CD4-positive, alpha-beta T cell treated with Interferon gamma for 1 hour (primary cell): ENCODE results near the gene RBM28.
"Not testable (repeated sequence)": the region's sequence is repeated elsewhere in the genome, so short reads cannot be mapped to it uniquely, and the experiment has no call there.

Experiments used
- DNase-seq: peaks from one replicate; pipeline ENCODE4 v3.0.0-alpha.2; 2020

The RBM28 gene

GRCh38 chr7:128341733-128342132 lies 2.0 kb downstream of the RBM28 start:
- DNase-seq, result no peak

DNA sequence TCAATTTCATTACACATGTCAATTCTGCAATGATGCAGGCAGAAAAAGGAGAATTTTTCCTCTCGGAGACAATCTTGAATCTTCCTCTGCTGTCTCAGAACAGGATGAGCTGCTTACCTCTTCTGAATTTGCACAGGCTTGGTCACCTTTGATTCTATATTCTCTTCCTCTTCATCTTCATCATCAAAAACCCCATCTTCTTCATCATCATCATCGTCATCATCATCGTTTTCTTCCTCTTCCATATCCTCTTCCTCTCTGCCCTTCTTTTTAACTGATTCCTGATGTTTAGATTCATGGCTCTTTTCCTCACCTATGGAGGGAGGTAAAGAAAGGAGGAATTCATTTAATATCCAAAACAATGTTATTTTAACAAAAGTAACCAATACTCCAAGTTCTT lies 8.0 kb downstream of the RBM28 start:
- no peak for DNase-seq

GRCh38 chr7:128324368-128324680 lies 19.4 kb downstream of the RBM28 start:
- no peak for DNase-seq

- DNase-seq, result no peak
Observed at GRCh38 chr7:128323459-128324367, 20.0 kb downstream of the RBM28 start.

GRCh38 chr7:128323040-128323439 lies 20.7 kb downstream of the RBM28 start:
- DNase-seq, result no peak

DNA sequence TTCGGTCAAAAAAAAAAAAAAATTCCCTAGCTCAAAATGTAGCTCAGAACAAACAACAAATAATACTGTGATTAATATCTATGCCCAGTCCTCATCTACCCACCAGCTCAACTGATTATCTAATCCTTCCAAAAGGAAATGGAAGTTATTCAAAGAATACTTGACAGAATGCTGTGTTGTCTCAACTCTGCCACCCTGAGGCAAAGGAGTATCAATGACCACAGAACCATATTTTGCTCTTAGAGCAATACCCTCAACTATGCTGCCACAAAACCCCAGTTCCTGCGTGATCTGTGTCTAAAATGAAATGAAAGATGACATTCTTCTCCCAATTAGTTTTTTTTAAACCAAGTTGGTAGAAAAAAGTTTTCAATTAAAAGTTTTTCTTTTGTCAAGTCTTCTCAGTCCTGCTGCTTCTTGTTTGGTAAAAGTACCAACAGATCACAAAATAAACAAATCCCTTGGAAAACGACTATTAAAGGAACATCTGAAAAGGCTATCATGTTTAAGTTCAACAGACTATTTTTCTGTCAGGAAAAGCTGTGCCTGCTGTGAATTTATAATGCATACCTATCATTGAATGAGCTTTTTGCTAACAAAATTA lies 21.6 kb downstream of the RBM28 start:
- peak; percentile 13 for DNase-seq

DNA sequence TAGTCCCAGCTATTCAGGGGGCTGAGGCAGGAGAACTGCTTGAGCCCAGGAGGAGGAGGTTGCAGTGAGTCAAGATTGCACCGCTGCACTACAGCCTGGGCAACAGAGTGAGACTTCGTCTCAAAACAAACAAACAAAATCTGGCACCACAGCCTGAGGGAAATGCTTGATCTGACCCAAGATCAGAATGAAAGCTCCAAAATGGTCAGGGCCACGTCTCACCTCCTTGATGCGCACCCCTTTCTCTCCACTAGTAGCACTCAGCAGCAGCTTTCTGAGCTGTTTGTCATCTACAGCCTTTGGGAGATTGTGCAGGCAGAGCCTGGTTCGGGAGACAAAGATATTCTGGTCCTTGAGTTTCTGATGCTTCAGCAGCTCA lies 22.7 kb downstream of the RBM28 start:
- no peak for DNase-seq

GRCh38 chr7:128318691-128319090 lies 25.0 kb downstream of the RBM28 start:
- no peak for DNase-seq

- DNase-seq, result no peak
Observed at GRCh38 chr7:128311013-128311412, 32.7 kb downstream of the RBM28 start.

DNA sequence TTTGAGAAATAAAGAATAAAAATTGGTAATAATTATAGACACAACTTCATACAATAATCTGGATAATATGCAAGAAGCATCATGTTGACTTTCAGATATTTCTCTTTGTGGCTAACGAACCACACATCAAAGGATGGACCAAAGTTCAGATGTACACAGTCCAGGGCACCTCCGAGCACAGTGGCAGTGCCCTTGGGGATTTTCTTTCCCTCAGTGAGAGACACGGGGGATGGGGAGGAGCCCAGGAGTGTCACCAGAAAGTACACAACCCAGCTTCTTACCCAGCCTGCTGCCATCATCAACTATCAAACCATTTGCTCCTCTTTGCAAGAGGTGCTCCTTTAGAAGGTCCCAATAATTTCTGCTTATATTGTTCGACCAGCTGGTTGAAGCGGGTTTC lies 33.2 kb downstream of the RBM28 start:
- no peak for DNase-seq

GRCh38 chr7:128309976-128310375 lies 33.7 kb downstream of the RBM28 start:
- no peak for DNase-seq

GRCh38 chr7:128309124-128309523 lies 34.6 kb downstream of the RBM28 start:
- no peak for DNase-seq

- no peak for DNase-seq
Observed at GRCh38 chr7:128307061-128307460, 36.6 kb downstream of the RBM28 start.

- no peak for DNase-seq
Observed at GRCh38 chr7:128304212-128304611, 39.5 kb downstream of the RBM28 start.

DNA sequence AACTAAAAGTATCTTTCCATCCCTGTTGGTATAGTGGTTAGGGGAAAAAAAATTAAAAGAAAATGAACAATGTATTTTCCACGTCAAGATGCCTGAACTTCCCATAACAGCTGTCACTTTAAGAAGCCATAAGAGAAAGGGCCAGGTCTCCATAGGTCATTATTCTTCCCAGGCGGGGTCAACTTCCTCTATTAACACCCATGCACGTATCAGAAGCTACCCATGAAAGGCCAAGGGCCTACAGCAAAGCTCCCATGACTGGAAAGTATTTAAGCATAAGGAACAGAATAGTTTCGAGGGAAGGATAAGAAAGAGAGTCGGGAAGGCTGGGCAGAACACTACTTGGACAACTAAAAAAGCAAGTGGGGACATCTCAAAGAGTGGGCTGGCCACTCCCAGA lies 40.1 kb downstream of the RBM28 start:
- DNase-seq, result no peak

- no peak for DNase-seq
Observed at GRCh38 chr7:128303133-128303532, 40.6 kb downstream of the RBM28 start.

- DNase-seq, result no peak
Observed at GRCh38 chr7:128302139-128302538, 41.6 kb downstream of the RBM28 start.

- DNase-seq, result no peak
Observed at GRCh38 chr7:128299109-128299607, 44.5 kb downstream of the RBM28 start.

- not testable (repeated sequence) for DNase-seq
Observed at GRCh38 chr7:128298004-128298403, 45.7 kb downstream of the RBM28 start.

- no peak for DNase-seq
Observed at GRCh38 chr7:128287556-128287955, 56.2 kb downstream of the RBM28 start.

- no peak for DNase-seq
Observed at GRCh38 chr7:128284102-128284501, 59.6 kb downstream of the RBM28 start.

DNA sequence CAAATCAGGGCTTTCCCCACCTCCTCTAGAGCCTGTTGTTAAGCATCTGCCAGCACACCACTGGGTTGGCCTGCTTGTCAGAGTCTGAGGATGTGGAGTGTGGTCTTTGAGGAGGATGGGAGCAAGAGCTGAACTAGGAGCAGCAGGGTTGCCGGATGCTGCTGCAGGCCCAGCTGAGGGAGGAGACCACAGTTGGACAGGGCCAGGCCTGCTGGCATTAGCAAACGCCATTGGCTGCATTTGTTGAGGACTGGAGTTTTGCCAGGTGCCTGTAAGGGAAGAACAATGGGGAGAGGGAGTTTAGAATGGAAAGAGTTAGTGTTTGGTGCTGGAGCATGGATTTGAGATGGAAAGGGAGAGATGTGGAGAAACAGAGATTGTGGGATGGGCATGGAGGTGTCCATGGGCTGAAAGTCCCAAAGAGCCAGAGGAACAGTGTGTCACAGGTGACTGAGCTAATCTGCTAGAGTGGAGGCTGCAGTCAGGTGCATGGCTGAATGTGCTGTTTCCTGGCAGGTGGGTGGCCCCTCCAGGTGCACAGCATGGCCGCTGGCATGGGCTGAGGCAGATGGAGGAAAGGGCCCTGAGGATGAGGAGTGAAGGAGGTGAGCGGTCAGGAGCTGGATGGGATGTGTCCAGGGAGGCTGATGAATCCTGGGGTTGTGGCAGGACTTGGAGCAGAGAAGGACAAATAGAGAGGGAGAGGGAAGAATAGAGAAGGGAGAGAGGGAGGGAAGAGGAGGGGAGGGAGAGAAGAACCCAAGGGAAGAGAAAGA lies 61.9 kb downstream of the RBM28 start:
- DNase-seq, result no peak

GRCh38 chr7:128280451-128280850 lies 63.3 kb downstream of the RBM28 start:
- not testable (repeated sequence) for DNase-seq
